Left kidney (tissue), 2 donors: ENCODE data around the gene BMS1. TPM values are rescaled to one million over a fixed set of nuclear protein-coding genes. Genes with fewer than 3 reads are reported as not detected.
"Not testable (repeated sequence)": the region's sequence is repeated elsewhere in the genome, so short reads cannot be mapped to it uniquely, and the experiment has no call there.

ENCODE experiments used
- DNase-seq: peaks from one replicate; pipeline ENCODE4 v3.0.0-alpha.2; 2013
- polyA plus RNA-seq: library from polyadenylated mRNA; unstranded; fragments of 120-200 nt; gene quantifications from one replicate; pipeline ENCODE4 v1.2.1, GENCODE V29; 2013; ENCODE audit not compliant: insufficient read length

BMS1 gene
- polyA plus RNA-seq, 1 donor: 26.7 TPM

- peak; percentile 50 for DNase-seq
These were observed 83.8 kb downstream of the BMS1 start for GRCh38 chr10:42866115-42866995.

- no peak for DNase-seq
These were observed 85.0 kb downstream of the BMS1 start for GRCh38 chr10:42867571-42867970.

- no peak for DNase-seq
These were observed 85.9 kb downstream of the BMS1 start for GRCh38 chr10:42868530-42868929.

GRCh38 chr10:42869977-42870350, 87.4 kb downstream of the BMS1 start:
- no peak for DNase-seq

GRCh38 chr10:42871138-42871641, 88.6 kb downstream of the BMS1 start:
- not testable (repeated sequence) for DNase-seq

GRCh38 chr10:42871823-42872222, 89.2 kb downstream of the BMS1 start:
- no peak for DNase-seq

- no peak for DNase-seq
These were observed 90.4 kb downstream of the BMS1 start for GRCh38 chr10:42872865-42873435.

- no peak for DNase-seq
These were observed 92.3 kb downstream of the BMS1 start for GRCh38 chr10:42874713-42875387.

- DNase-seq: no peak
These were observed 92.8 kb downstream of the BMS1 start for GRCh38 chr10:42875388-42875755.

- DNase-seq: no peak
These were observed 93.3 kb downstream of the BMS1 start for GRCh38 chr10:42875798-42876341.

GRCh38 chr10:42876476-42876875, 93.9 kb downstream of the BMS1 start:
- no peak for DNase-seq

GRCh38 chr10:42876945-42877344, 94.3 kb downstream of the BMS1 start:
- DNase-seq: no peak

- DNase-seq: no peak
These were observed 95.0 kb downstream of the BMS1 start for GRCh38 chr10:42877496-42878030.

- no peak for DNase-seq
These were observed 95.7 kb downstream of the BMS1 start for GRCh38 chr10:42878134-42878820.

GRCh38 chr10:42878821-42879195, 96.2 kb downstream of the BMS1 start:
- DNase-seq: no peak

- DNase-seq: no peak
These were observed 97.0 kb downstream of the BMS1 start for GRCh38 chr10:42879380-42880254.

GRCh38 chr10:42880255-42880620, 97.6 kb downstream of the BMS1 start:
- DNase-seq: no peak

GRCh38 chr10:42882597-42882996, 100.0 kb downstream of the BMS1 start:
- DNase-seq: no peak
